ENCODE measurements around the gene FAHD1.

DNA sequence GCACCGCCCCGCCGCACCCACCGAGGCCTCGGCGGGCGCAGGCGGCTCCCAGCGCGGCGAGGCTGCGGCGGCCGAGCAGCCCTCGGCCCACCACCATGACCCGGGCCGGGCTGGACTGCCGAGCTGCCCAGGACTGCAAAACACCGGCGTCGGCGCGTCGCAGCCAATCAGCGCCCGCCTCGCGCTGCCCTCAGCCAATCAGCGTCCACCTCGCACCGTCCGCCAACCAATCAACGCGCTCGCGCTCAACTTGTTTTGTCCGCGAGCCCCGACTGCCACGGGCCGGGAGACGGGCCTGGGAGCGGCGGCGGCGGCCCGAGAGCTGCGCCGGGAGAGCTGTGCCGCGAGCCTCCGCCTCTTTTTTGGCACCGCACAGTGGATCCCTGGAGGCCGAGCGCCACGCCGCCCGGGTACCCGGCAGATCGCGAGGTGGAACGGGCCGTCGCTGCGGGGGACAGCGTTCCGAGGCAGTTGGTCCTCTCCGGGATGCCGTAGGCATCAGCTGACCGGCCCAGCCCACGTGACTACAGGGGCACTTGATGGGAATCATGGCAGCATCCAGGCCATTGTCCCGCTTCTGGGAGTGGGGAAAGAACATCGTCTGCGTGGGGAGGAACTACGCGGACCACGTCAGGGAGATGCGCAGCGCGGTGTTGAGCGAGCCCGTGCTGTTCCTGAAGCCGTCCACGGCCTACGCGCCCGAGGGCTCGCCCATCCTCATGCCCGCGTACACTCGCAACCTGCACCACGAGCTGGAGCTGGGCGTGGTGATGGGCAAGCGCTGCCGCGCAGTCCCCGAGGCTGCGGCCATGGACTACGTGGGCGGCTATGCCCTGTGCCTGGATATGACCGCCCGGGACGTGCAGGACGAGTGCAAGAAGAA, at the start of gene FAHD1, which contains the start of gene HAGH:
- TF ChIP-seq, protein P1, sequence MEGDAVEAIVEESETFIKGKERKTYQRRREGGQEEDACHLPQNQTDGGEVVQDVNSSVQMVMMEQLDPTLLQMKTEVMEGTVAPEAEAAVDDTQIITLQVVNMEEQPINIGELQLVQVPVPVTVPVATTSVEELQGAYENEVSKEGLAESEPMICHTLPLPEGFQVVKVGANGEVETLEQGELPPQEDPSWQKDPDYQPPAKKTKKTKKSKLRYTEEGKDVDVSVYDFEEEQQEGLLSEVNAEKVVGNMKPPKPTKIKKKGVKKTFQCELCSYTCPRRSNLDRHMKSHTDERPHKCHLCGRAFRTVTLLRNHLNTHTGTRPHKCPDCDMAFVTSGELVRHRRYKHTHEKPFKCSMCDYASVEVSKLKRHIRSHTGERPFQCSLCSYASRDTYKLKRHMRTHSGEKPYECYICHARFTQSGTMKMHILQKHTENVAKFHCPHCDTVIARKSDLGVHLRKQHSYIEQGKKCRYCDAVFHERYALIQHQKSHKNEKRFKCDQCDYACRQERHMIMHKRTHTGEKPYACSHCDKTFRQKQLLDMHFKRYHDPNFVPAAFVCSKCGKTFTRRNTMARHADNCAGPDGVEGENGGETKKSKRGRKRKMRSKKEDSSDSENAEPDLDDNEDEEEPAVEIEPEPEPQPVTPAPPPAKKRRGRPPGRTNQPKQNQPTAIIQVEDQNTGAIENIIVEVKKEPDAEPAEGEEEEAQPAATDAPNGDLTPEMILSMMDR (IDR thresholded peaks at IDR 0.05; ENCODE audit: borderline replicate concordance, extremely low read depth, low read length, poor library complexity, severe bottlenecking), result no peak
- TF ChIP-seq EZH2 (IDR thresholded peaks at IDR 0.05; ENCODE audit: borderline replicate concordance, low read depth, low read length, severe bottlenecking), result no peak

Data from DND-41 (cell line).